Stimulated activated CD4-positive, alpha-beta T cell treated with anti-CD3 and anti-CD28 coated beads, Interleukin-2, amount 100 ng/mL, for 24 hours (primary cell): ENCODE data around the gene CUEDC2.

ENCODE experiments used
- DNase-seq, 2 donors: peaks; one replicate each; pipeline ENCODE4 v3.0.0-alpha.2; 2020

The CUEDC2 gene

DNA sequence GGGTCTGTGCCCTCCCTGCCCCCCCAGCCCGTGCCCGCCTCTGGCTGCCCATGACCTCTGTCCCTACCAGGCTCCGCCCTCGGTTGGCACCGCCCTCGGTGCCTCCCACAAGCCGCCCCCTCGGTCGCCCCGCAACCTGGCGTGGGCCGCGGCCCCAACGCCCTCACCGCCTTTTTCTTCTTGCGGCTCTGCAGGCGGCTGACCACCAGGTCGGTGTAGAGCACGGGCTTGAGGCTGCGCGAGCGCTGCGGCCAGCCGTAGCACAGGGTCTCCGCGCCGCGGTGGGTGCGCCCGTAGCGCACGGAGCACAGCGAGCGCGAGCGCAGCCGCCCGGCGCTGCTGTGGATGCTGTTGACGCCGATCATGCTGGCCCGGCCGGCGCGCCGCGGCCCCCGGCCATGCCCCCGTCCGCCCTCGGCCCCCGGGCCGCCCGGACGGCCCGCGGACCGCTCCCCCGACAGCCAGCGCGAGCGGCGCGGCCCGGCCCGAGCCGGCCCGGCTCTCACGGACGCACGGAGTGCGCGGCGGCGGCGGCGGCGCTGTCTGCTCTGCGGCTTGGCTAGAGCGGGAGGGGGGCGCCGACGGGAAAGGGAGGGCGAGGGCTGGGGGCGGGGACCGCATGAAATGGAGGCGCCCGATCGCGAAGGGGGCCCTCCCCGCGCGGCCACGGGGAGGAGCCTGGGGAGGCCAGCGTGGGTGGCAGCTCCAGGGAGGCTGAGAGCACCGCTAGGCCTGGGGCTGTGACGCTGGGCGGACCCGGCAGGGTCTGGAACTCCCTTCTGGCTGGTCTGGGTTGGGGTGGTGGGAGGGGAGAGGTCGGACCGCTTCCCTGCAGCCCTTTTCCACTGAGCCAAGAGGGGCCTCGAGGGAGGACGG lies 23.4 kb downstream of the CUEDC2 start:
- peak; percentile 81 to 86 for DNase-seq

DNA sequence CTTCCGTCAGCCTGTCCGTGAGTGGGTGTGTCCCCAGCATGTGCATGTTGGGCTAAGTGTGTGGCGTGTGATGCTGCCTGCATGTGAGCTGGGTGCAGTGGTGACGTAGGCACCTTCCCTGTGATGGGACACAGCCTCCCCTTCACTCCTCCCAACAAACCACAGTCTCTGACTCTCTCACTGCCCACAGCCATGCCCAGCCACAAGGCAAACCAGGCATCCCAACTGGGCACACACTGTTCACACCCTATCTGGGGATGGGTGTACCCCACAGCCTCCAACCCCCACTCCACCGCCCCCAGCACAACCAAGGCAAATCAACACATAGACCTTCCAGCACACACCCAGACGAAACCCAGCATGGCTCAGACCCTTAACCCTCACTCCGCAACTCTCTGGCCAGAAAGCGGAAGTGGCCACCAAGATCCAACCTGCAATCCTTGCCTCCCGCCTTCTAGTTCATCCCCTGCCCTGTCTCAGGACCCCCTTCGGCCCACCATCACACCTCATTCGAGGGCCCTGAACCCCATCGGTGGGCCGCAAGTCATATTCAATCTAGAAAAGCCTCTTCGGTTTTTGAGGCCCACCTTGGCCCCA lies 24.1 kb downstream of the CUEDC2 start:
- no peak for DNase-seq

DNA sequence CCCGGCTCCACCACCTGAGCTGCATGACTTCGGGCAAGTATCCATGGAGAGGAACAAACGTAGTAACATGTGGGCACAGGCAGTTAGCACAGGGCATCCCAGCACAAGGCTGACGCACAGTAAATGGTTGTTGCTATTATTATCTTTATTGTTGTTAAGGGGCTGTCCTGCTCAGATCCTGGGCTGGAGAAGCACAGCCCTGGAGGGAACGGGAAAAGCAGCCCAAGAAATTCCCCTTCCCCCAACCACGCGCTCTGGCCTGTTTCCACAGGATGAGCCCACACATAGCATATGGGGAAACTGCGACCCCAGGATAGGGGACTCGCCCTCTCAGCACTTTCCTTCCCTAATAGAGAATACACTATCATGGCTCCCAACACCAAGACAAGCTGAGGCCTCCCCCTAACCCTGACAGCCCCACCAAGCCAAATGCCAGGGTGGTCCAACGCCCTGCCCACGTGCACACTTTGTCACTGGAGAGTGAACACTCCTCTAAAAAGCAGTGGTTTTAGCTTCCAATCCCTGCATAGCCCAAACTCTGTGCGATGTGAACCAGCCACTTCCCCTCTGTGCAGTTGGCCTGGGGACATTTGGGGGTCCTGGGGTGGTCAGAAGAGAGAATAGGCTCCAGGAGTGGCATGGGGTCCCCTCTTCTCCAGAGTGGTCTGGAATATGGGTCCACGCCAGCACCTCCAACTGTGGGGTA lies 24.8 kb downstream of the CUEDC2 start:
- DNase-seq = no peak

DNA sequence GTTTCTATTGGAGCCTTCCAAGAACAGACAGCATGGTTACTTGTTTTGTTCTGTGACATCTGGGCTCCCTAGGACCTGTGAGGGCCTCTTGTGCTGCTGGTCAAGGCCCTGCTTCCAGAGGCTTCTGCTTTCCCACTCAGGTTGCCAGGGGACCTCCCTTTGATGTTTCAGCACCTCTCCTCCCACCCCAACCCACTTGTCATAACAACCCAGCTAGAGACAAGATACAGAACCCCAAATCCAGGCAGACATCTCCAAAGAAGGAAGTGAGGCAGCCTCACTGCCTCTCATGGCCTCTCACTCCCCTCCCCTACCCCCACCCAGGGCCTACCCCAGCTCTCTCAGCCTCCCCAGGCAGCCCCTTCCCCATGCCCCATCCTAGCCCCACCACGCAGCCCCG lies 25.6 kb downstream of the CUEDC2 start:
- no peak for DNase-seq

DNA sequence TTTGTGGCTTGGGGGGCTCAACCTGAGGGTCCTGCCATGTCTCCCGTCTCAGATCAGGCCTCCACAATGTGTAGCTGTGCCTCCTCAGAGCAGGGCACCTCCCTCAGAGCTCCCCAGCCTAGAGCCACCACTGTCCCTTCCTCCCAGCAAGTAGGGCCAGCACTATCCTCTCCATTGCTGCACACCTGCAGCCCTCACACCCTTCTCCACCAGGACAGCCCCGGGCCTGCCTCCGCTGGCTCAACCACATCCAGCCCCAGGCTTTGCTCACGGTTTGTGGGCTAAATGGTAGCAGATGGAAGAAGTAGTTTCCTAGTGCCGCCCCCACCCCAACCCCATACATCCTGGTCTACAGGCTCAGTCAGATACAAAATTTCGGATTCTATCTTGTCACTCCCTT lies 26.7 kb downstream of the CUEDC2 start:
- DNase-seq = no peak

DNA sequence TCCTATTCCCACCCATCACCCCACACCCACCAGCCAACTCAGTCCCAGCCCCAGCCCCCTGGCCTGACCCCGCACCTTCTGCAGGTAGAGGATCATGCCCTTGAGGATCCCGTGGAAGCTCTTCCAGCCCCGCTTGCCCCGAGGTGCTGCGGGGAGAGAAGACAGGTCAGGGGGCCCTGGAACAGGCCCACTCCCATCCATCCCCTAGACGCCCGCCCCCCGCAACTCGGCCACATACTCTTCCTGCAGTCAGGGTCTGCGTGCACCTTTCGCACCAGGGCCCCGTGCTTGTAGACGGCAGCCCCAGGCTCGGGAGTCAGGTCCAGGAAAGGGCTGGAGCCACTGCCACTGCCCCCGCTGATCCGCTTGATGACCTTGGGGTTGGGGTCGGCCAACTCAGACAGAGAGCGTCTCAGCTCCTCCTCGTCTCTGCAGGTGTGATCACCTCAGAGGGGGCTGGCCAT lies 27.2 kb downstream of the CUEDC2 start:
- DNase-seq = no peak

DNA sequence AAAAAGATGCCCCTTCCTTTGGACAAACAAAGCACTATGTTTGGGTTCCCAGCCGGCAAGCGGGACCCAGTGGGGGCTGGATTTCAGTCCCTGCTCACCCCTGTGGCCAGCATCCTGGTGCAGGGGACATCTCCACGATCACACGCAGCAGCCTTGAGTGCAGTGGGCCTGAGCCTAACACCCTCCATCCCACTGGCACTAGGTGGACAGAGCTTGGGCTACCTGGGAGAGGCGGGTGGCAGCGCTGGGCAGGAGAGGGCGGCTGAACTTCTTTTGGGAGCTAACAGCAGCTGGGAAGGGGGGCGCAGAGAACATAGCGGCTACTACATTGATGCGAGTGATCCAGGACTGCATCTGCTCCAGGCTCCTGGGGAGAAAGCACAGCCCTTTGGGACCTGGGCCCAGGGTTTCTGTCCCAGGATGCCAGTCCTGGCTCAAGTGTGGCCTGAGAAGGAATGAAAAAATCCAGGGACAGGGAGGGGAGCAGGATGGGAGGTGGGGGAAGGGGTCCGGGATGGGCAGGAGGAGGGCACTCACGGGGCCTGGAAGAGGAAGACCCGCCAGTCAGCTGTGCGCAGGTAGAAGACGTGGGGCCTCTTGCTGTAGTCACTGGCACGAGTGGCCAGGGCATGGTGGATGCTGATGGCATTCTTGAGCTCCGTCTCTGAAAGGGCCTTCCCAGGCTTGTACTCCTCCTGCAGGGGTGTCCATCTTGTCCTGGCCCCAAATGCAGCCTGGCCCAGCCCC lies 27.8 kb downstream of the CUEDC2 start:
- DNase-seq = no peak

DNA sequence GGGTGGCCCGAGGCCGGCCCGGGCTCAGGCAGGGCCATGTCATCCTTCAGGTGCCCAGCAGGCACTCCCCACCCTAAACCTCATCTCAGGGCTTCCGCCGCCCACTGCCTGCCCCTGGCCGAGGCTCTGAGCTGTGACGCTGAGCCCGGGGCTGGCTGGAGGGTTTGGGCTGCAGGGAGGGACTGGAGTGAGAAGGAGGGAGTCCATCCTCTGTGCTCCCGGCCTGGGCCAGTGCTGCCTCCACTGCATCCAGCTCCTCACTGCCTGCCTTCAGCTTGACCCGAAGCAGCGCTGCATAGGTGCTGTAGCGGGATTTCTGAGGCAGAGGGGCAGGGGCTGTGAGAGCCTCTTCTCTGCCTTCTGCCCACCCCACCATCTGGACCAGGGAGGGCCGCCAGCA lies 29.3 kb downstream of the CUEDC2 start:
- no peak for DNase-seq

DNA sequence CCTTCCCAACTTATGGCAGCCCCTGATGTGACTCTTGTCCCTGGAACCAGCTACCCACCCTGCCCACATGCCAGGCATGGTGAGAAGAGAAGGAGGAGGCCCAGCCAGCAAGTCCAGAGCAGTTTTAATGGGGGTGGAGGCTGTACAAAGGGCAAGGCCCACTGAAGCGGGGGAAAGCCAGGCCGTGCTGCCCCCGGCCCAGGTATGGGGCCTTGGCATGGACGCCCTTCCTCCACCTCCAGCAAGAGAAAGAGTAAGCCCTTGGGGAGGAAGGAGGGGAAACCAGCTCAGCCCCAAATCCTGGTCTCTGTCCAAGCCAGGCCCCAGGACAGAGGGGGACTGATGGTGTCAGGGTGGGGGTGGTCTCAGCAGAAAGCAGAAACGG lies 29.9 kb downstream of the CUEDC2 start:
- DNase-seq = no peak

DNA sequence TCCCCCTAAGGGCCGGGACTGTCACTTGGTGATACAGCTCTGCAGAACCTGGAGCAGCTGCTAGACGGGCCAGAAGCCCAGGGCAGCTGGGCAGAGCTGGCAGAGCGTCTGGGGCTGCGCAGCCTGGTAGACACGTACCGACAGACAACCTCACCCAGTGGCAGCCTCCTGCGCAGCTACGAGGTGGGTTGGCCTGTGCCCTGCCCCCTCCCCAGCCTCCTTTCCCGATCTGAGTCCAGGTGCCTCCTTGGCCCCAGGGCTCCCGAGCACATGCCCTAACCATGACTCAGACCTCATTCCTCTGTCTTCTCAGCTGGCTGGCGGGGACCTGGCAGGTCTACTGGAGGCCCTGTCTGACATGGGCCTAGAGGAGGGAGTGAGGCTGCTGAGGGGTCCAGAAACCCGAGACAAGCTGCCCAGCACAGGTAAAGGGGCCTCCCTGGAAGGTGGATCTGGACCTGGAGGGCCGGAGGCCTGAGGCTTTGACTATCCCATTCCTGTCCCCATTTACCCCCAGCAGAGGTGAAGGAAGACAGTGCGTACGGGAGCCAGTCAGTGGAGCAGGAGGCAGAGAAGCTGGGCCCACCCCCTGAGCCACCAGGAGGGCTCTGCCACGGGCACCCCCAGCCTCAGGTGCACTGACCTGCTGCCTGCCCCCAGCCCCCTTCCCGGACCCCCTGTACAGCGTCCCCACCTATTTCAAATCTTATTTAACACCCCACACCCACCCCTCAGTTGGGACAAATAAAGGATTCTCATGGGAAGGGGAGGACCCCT lies 30.5 kb downstream of the CUEDC2 start:
- DNase-seq = no peak

DNA sequence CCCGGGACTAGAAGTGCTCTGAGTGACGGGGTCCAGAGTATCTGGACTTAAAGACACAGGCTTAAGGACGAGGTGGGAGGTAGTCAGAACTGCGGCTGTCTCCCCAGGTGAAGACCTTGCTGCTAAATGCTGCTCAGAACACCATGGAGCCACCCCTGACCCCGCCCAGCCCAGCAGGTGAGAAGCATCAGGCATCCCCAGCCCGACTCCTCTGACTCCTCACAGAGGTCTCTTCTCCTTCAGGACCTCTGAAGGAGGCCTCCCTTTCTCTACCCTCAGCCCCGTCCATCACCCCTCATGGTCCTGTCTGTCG lies 31.1 kb downstream of the CUEDC2 start:
- no peak for DNase-seq

DNA sequence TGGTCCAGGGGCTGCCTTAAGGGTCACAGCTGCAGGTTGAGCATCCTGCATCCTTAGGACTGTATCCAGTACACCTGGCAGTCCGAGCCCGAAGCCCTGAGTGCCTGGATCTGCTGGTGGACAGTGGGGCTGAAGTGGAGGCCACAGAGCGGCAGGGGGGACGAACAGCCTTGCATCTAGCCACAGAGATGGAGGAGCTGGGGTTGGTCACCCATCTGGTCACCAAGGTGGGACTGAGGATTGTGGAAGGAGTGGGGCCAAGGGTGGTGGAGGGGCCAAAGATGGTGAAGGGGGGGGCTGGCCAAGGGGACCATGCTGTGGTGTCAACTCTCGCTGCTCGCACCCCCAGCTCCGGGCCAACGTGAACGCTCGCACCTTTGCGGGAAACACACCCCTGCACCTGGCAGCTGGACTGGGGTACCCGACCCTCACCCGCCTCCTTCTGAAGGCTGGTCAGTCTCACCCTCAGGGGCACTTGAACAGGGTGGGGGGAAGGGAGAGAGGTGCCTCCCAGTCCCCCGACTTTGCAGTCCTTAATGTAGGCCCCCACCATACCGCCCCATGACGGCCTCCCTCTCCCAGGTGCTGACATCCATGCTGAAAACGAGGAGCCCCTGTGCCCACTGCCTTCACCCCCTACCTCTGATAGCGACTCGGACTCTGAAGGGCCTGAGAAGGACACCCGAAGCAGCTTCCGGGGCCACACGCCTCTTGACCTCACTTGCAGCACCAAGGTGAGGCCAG lies 31.6 kb downstream of the CUEDC2 start:
- no peak for DNase-seq

DNA sequence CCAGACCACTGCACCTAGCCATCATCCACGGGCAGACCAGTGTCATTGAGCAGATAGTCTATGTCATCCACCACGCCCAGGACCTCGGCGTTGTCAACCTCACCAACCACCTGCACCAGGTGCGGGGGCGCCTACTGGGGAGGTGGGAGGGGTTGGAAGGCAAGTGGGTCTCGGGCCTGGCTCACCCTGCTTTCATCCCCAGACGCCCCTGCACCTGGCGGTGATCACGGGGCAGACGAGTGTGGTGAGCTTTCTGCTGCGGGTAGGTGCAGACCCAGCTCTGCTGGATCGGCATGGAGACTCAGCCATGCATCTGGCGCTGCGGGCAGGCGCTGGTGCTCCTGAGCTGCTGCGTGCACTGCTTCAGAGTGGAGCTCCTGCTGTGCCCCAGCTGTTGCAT lies 32.3 kb downstream of the CUEDC2 start:
- no peak for DNase-seq

DNA sequence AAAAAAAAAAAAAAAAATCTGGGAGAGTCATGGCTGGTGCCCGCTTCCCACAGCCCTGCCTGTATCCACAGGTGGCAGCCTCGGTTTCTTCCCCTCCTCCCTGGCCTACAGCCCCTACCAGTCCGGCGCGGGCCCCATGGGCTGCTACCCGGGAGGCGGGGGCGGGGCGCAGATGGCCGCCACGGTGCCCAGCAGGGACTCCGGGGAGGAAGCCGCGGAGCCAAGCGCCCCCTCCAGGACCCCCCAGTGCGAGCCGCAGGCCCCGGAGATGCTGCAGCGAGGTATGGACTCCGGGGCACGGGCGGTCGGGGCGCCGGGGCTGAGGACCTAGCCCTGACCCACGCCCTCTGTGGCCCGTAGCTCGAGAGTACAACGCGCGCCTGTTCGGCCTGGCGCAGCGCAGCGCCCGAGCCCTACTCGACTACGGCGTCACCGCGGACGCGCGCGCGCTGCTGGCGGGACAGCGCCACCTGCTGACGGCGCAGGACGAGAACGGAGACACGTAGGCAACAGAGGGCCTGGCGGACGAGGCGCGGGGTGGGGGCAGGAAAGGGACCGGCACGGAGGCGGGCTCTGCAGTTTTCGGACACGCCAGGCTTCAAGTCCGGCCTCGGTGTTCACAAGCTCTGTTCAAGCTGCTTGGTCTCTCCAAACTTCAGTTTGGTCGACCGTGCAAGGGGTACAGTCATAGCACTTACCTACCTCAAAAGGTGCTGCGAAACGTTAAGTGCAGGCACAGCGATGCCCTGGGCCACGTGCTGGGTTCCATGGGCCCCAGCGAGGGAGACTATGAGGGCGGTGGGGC lies 33.0 kb downstream of the CUEDC2 start:
- DNase-seq = peak; percentile 86 to 91

DNA sequence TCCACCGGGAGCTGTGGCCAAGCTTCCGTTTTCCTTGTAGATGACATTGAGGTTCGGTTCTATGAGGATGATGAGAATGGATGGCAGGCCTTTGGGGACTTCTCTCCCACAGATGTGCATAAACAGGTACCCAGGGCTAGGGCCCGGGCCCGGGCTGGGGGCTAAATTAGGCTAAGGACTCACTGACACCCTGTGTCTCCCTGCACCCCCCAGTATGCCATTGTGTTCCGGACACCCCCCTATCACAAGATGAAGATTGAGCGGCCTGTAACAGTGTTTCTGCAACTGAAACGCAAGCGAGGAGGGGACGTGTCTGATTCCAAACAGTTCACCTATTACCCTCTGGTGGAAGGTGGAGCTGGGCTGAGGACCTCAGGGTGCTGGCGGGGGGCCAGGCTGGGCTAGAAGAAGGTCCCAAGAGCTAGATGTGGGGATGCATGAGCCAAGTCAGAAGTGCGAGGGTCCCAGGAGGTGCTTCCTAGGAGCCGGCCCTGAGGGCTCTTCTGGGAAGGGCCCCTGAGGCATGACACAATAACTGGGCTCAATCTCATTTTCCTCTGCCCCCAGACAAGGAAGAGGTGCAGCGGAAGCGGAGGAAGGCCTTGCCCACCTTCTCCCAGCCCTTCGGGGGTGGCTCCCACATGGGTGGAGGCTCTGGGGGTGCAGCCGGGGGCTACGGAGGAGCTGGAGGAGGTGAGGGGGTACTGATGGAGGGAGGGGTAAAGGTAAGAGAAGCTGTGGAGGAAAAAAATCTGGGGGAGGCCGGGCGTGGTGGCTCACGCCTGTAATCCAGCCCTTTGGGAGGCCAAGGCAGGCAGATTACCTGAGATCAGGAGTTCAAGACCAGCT lies 34.0 kb downstream of the CUEDC2 start:
- DNase-seq = no peak

DNA sequence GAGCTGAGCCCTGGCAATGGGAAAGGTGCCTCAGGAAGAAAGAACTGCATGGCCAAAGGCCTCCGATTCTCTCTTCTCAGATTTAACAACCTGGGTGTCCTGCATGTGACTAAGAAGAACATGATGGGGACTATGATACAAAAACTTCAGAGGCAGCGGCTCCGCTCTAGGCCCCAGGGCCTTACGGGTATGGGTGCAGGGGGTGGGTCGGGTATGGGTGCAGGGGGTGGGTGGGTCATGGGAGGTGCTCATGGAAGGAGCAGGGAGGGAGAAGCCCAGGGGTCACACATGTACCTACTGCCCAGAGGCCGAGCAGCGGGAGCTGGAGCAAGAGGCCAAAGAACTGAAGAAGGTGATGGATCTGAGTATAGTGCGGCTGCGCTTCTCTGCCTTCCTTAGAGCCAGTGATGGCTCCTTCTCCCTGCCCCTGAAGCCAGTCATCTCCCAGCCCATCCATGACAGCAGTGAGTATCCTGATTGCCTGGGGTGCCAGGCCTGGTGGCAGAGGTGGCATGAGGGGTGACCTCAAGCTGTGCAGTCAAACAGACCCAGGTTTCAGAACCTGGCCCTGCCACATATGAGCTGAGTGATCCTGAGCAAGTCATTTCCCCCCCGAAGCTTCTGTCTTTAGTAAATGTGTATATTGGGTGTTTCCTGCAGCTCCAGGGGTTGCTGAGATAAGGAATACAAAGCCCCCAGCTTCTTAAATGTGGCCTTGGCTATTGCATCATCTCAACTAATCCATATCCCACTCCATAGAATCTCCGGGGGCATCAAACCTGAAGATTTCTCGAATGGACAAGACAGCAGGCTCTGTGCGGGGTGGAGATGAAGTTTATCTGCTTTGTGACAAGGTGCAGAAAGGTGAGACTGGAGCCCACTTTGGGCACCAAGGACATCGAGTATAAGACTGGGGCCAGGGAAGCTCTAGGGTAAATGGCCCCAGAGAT lies 34.9 kb downstream of the CUEDC2 start:
- no peak for DNase-seq

DNA sequence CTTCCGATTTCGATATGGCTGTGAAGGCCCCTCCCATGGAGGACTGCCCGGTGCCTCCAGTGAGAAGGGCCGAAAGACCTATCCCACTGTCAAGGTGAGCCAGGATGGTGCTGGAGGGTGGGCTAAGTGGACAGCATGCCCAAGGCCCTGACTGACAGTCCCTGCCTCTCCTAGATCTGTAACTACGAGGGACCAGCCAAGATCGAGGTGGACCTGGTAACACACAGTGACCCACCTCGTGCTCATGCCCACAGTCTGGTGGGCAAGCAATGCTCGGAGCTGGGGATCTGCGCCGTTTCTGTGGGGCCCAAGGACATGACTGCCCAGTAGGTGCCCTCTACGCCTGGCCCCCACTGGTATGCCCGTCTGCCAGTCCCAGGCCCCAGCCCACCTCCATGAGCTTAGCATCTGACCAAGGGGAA lies 35.6 kb downstream of the CUEDC2 start:
- no peak for DNase-seq

DNA sequence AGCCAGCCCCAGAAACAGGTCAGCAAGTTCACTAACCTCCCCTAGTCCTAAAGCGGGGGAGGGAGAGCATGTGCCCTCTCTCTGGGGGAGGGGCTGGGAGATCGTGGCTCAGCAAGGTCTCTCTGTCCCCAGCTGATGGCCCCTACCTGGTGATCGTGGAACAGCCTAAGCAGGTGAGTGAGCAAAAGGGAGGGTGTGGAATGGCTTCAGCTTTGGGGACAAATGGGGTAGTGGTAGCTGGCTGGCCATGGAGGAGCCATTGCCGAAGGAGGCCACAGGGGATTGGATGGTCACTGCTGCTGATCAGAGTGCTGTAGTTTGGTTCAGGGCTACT lies 36.1 kb downstream of the CUEDC2 start:
- DNase-seq = peak in 1 of 2 donors; percentile 27
